Measurements from ENCODE around the gene SQOR. TPM values are rescaled to one million over a fixed set of nuclear protein-coding genes. Genes with fewer than 3 reads are reported as not detected.

The SQOR gene
- total and polyA plus RNA-seq, 8 donors = 13.8 to 28.6 (median 24.2) TPM

DNA sequence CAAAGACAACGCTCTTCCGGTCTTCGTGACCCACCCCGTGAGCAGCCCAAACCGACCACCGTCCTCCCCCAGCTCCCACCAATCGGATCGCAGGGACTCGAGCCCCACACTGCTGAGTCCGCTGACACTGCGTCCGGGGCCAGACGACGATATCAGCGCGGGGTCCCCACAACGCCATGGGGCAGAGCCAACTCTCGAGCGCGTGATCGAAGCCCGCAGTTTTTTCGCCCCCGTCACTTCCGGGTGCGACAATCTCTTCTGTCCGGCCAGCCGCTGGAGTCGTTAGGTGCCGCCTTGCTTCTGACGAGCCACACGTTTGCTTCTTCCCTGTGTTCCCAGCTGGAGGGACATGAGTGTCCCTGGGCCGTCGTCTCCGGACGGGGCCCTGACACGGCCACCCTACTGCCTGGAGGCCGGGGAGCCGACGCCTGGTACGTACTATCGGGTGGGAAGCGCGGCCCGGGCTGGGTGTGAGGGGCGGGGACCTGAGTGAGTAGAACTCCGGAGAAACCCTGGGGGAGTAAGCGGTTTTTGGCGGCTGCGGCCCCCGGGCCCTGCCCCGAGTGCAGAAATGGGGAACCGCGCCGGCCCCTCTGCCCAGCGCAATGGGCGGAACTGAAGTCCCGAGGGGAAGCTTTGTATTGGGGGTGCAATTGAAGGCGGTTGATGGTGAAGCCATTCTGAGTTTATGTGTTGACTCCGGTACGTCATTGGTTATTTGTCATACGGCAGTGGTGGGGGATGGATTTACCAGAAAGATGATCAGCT is 47.5 kb upstream of the SQOR start, which contains the start of gene BLOC1S6:
TSS of gene BLOC1S6 (plus strand) at position 285 of the 768 bp plus-strand sequence. CDS start at position 350, 65 bp downstream.
- H3K27ac ChIP-seq = peak within 1 kb of the TSS; percentile 89 to 99 (median 96)
- H3K9me3 ChIP-seq = no peaks in the 10 kb centered on the region
- 0% methylated on average over 62 of the region's 62 CpGs for WGBS, 2 donors
- FAIRE-seq (no peak), DNase-seq (peak; percentile 84 to 93 (median 88)), ATAC-seq (peak; percentile 88 to 94 (median 93))
- H3K4me3 ChIP-seq = peak within 1 kb of the TSS; percentile 54 to 92 (median 72)
- H3K27me3 ChIP-seq = no peaks in the 10 kb centered on the region
- no peaks in the 10 kb centered on the region for H3K36me3 ChIP-seq
- H3K4me1 ChIP-seq = peaks cover 10 to 25% (median 24%) of the 10 kb centered on the region in 3 donors
- TF ChIP-seq CTCF (IDR thresholded peaks at IDR 0.05) = no peak
- intact Hi-C loops (cut with DNase I) = no loop called here

DNA sequence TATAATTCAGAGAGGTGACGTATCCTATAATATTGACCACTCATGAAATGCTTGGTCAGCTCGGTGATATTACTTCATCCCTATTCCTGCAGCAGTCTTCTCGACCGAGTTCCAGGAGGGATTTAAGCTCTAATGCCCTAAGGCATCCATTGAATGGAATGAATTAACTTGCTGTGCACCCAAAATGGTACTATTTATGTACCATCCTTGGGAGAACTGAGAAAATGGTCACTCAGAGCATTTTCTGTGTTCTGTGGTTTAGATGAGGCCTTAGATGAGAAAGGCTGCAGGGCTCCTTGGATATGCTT is 47.0 kb upstream of the SQOR start:
- ATAC-seq = no peak
- intact Hi-C loops (cut with DNase I) = no loop called here
- Histone ChIP-seq H3K36me3 (no peaks in the 10 kb centered on the region), H3K4me1 (peaks cover 10 to 25% (median 24%) of the 10 kb centered on the region in 3 donors), H3K9me3 (no peaks in the 10 kb centered on the region), H3K4me3 (peak overlapping the region; percentile 54 to 92 (median 72)), H3K27me3 (no peaks in the 10 kb centered on the region), H3K27ac (peak overlapping the region; percentile 89 to 99 (median 96))
- no peak for TF ChIP-seq CTCF (IDR thresholded peaks at IDR 0.05)
- no peak for DNase-seq
- WGBS, 2 donors = 1% methylated on average over 4 of the region's 4 CpGs
- no peak for FAIRE-seq

GRCh38 chr15:45588219-45588875 is 46.5 kb upstream of the SQOR start:
- FAIRE-seq (no peak), DNase-seq (no peak), ATAC-seq (no peak)
- WGBS, 2 donors = 7 to 9% methylated on average over 6 of the region's 6 CpGs
- no peaks in the 10 kb centered on the region for H3K36me3 ChIP-seq
- peak overlapping the region; percentile 54 to 92 (median 72) for H3K4me3 ChIP-seq
- no peaks in the 10 kb centered on the region for H3K9me3 ChIP-seq
- H3K27me3 ChIP-seq = no peaks in the 10 kb centered on the region
- H3K4me1 ChIP-seq = peaks cover 10 to 25% (median 24%) of the 10 kb centered on the region in 3 donors
- intact Hi-C loops (cut with DNase I) = no loop called here
- no peak for TF ChIP-seq CTCF (IDR thresholded peaks at IDR 0.05)
- peak overlapping the region; percentile 89 to 99 (median 96) for H3K27ac ChIP-seq

GRCh38 chr15:45589256-45589655 is 45.6 kb upstream of the SQOR start:
- no peaks in the 10 kb centered on the region for H3K9me3 ChIP-seq
- 52 to 56% methylated on average over 5 of the region's 5 CpGs for WGBS, 2 donors
- DNase-seq (no peak), FAIRE-seq (no peak), ATAC-seq (no peak)
- TF ChIP-seq CTCF (IDR thresholded peaks at IDR 0.05) = no peak
- intact Hi-C loops (cut with DNase I) = no loop called here
- H3K4me1 ChIP-seq = peaks cover 10 to 25% (median 24%) of the 10 kb centered on the region in 3 donors
- peak overlapping the region in 3 of 4 donors; percentile 68 to 92 (median 75) for H3K4me3 ChIP-seq
- H3K36me3 ChIP-seq = no peaks in the 10 kb centered on the region
- no peak overlapping the region for H3K27ac ChIP-seq
- no peaks in the 10 kb centered on the region for H3K27me3 ChIP-seq

Measured in pancreas (tissue), 10 donors.